HG02852 (cell line): ENCODE data around the gene ILKAP.
A peak's percentile ranks its signal among the peaks of the same experiment; 100 is the strongest.

ENCODE experiments used
- ATAC-seq: cut with Tn5 transposase; IDR thresholded peaks from one replicate; pipeline ENCODE4 v1.9.1; 2021; ENCODE audit warnings: mild to moderate bottlenecking, moderate library complexity; ENCODE audit not compliant: unreplicated experiment

The ILKAP gene

GRCh38 chr2:238203094-238203972 lies at the start of gene ILKAP:
TSS of gene ILKAP (minus strand) at chr2:238203695. CDS start at chr2:238203553, 142 bp downstream.
- ATAC-seq: peak; percentile 95

- ATAC-seq: no peak
Measured at GRCh38 chr2:238252766-238253630, 49.5 kb upstream of the ILKAP start.

GRCh38 chr2:238251986-238252385 lies 48.5 kb upstream of the ILKAP start:
- ATAC-seq: no peak

- no peak for ATAC-seq
Measured at GRCh38 chr2:238251331-238251730, 47.8 kb upstream of the ILKAP start.

- ATAC-seq: no peak
Measured at GRCh38 chr2:238250896-238251295, 47.4 kb upstream of the ILKAP start.

GRCh38 chr2:238247841-238248453 lies 44.5 kb upstream of the ILKAP start:
- ATAC-seq: no peak

GRCh38 chr2:238247002-238247822 lies 43.7 kb upstream of the ILKAP start:
- ATAC-seq: no peak

GRCh38 chr2:238244151-238244550 lies 40.7 kb upstream of the ILKAP start:
- ATAC-seq: no peak

GRCh38 chr2:238243496-238244076 lies 40.1 kb upstream of the ILKAP start:
- no peak for ATAC-seq

GRCh38 chr2:238242731-238243495 lies 39.4 kb upstream of the ILKAP start:
- ATAC-seq: no peak

- no peak for ATAC-seq
Measured at GRCh38 chr2:238241970-238242369, 38.5 kb upstream of the ILKAP start.

GRCh38 chr2:238240757-238241711 lies 37.5 kb upstream of the ILKAP start:
- no peak for ATAC-seq

GRCh38 chr2:238239863-238240756 lies 36.6 kb upstream of the ILKAP start, which contains the start of gene HES6:
TSS of gene HES6 (minus strand) at chr2:238240038. CDS start at chr2:238239905, 133 bp downstream.
- peak; percentile 87 for ATAC-seq

GRCh38 chr2:238239543-238239862 lies 36.0 kb upstream of the ILKAP start:
- ATAC-seq: peak; percentile 13

GRCh38 chr2:238238766-238239542 lies 35.5 kb upstream of the ILKAP start:
- no peak for ATAC-seq

GRCh38 chr2:238238311-238238765 lies 34.8 kb upstream of the ILKAP start:
- no peak for ATAC-seq
